HG03565 (cell line): ENCODE results near the gene WWOX.
A peak's percentile ranks its signal among the peaks of the same experiment; 100 is the strongest.

Experiments used
- ATAC-seq: cut with Tn5 transposase; IDR thresholded peaks from one replicate; pipeline ENCODE4 v1.9.1; 2021; ENCODE audit warnings: mild to moderate bottlenecking, moderate library complexity; ENCODE audit not compliant: unreplicated experiment

WWOX gene

DNA sequence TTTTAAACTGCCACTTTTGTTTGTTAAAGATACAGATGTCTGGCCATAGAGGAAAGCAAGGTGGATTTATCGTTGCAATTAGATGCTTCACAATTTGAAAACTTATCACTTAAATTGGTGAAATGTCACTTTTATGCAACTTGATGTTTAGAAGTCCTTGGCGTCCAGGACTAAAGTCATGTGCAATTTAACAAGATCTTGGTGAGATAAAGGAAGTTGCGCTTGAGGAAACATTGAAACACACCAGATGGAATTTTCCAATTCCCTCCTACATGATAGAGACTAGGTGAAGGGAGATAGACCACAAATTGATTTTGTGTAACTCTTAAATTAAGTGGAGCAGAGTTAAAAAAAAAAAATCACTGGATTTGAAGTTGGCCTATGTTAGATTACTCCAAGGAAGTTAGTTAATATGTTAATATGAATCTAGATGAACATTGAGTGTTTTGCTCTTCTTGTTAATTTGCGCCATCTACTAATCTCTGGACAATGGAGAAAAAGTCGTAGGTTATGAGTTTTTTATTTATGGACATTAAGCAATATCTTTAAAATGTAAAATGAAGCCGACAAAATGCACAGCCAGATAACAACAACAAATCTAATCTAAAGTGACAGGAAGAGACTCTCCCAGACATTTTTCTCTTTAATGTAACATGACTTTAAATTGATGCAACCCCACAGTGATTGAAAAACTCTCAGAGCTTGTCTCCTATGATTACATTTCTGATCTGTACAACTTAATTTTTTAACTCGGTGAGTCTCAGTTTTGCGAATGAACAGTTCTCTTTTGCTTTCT is 119.6 kb downstream of the WWOX start:
- ATAC-seq = no peak

- no peak for ATAC-seq
Observed at GRCh38 chr16:78220571-78220970, 121.1 kb downstream of the WWOX start.

- no peak for ATAC-seq
Observed at GRCh38 chr16:78221892-78222291, 122.4 kb downstream of the WWOX start.

- no peak for ATAC-seq
Observed at GRCh38 chr16:78224342-78224741, 124.9 kb downstream of the WWOX start.

DNA sequence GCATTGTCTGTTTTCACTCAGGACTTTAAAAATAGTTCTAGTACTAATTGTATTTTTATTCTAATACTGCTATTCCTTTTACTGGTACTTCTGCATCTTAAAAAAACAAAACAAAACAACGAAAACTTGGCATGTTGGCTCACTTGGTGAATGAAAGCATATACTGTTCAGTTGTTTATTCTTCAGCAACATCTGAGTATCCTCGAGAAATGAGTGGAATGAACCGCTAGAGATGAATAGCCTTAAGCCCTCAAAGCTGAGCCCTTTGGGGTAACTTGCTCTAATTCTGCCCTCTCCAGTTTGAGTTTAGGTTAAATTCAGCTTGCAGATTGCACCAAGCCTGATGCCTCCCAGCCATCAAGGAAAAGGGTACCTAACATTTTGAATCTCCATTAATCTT is 126.5 kb downstream of the WWOX start:
- ATAC-seq = no peak

DNA sequence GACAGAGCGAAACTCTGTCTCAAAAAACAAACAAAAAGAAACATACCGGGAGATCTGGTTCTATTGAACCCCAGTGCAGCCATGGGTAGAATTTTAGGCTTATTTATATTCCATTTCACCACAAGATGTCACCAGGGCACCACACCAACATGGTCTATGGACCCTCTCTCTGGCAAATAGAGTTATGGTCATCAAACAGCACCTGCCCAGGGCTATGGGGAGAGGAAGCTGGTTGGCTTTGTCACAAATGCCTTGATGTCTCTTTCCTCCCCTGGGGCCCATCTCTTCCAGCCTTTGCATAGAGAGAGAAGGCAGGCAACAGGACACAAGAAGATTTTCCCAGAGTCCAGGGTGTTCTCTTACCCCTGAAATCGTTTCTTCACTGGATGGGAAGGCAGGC is 128.4 kb downstream of the WWOX start:
- no peak for ATAC-seq

- ATAC-seq = no peak
Observed at GRCh38 chr16:78228704-78229103, 129.2 kb downstream of the WWOX start.

GRCh38 chr16:78230832-78231231 is 131.4 kb downstream of the WWOX start:
- ATAC-seq = no peak

DNA sequence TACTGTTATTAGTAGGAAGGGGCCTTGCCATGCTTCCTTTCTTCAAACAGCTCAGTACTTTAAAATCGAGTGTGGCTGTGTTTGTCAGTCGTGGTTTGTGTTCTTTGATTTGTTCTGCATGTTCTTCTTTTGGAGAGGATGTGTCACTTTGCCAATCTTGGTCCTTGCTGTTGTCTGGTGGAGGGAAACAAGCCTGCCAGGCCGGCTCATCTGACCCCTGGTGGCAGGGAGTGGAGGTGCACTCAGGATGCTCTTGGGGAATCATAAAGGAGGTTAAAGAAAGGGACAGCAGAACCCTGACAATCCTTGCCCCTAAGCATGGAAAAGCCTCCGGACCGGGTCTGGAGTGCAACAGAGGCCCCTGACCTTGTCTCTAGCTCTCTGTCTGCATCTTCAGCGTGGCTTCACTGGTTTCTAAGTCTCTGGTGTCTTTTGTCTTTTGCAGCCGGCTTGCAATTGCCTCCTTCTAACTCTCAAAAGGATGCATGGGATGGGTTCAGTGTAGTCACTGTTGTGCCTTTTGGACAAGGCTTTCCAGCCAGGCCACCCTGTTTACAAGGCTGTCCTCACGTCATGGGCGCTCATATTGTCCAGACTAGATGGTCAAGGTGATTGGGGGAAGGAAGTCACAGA is 135.8 kb downstream of the WWOX start:
- peak; percentile 81 for ATAC-seq

DNA sequence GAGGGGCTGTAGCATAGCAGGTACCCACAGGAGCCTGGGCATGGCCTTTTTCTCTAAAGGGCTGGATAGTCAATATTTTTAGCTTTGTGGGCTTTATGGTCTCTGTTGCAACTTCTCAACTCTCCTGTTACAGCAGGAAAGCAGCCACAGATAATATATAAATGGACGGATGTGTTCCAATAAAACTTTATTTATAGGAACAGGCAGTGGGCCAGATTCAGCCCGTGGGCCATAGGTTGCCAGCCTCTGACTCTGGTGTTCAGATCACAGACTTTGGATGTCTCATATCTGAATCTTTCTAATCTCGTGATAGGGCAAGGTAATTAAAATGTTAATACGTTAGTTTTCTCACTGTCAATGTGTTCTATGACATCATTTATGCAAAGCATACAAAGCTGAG is 136.4 kb downstream of the WWOX start:
- ATAC-seq = no peak

DNA sequence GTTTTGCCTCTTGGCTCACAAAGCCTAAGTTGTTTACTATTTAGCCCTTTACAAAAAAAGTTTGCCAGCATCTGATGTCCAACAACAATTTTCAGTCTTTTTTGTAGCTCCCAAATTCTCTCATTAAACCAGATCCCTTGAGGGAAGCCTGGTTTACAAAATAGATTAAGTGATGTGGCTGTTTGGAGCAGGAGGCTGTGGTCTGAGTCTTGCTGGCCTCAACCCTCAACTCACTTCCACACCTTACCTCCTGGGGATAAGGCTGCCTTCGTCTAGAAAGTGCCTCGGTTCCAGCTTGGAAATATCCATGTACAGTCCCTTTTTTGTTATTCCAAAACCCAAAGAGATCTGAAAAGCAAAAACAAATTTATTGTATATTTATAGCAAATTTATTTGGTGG is 138.4 kb downstream of the WWOX start:
- ATAC-seq = no peak

- ATAC-seq = no peak
Observed at GRCh38 chr16:78240459-78241222, 141.2 kb downstream of the WWOX start.

DNA sequence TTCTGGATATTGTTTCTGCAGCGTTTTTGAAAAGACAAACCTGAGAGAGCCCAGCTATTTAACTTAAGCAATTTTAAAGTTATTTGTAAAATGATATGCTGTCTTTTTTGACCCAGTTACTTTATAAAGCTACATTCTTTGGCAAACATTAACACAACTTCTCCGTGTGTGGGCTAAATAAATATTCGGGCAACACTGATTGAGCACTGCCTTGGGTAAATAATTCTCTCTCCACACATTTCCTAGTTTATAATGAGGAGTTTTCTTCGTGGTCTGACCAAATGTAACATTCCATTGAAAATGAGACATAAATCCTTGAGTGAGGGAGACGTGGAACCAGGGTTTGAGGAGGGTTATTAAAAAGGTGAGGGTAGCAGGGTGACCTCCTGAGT is 142.8 kb downstream of the WWOX start:
- ATAC-seq = no peak

DNA sequence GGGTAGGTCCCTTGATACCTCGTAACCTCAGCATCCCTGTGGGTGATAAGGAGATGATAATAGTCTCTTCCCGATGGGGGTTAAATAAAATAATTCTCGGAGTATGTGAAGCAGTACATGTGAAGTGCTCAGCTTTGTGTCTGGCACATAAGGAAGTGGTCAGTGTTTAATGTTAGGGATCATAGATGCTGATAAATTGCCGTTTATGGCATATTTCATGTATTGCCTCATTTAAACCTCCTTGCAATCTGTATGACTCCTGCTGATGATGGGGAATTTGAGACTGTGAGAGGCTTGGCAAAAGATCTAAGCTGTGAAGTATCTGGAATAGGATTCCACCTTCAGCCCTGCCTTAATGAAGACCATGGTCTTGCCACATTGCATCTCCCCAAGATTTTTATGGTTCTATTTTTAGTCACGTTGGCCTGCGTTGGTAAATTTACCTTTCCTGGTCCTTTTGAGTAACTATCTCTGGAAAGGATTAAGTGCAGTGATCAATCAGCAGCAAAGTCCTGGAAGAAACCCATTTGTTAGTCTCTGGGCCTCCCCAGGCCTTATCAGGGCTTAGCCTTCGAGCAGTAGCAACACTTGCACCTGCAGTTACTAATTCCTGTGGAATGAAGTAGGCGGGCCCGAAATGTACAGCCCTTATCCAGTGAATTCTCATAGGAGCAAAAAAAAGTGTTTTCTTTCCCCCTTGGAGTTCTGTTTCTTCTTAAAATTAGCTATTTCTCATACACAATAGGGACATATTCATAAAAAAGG is 144.9 kb downstream of the WWOX start:
- no peak for ATAC-seq

- ATAC-seq = no peak
Observed at GRCh38 chr16:78246559-78246958, 147.1 kb downstream of the WWOX start.

DNA sequence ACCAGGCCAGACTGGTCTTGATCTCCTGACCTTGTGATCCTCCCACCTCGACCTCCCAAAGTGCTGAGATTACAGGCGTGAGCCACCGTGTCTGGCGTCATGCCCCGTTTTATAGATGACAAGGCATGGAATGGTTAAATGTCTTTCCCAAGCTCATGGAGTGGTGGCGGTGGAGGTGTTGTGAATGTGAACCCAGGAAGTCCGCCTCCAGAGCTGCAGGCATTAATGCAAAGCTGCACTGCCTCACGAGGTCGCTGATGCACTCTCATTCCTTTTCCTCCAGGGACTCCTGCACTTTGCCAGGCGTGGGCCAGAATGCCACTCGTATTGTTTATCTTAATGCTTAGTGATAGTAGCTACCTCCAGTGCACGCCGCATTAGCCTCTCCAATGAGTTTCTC is 149.6 kb downstream of the WWOX start:
- no peak for ATAC-seq

- no peak for ATAC-seq
Observed at GRCh38 chr16:78249832-78250231, 150.4 kb downstream of the WWOX start.

DNA sequence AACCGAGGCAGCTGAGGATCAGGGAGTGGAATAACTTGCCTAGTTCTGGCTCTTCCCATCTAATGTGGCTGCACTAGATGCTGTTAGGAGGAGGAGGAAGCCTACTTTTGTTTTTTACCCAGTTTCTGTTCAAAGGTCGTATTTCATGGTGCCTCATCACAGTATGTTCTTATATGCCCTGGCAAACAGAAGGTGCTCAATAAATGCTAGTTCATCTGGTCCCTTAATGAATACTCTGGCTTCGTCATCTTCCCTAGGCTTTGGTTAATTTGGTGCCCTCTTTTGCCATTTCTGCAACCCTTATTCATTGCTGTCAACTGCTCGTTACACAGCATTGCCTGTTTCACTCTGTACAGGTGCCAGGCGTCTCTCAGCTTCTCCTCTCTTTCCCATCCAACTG is 151.7 kb downstream of the WWOX start:
- ATAC-seq = no peak

- ATAC-seq = no peak
Observed at GRCh38 chr16:78252757-78253156, 153.3 kb downstream of the WWOX start.

DNA sequence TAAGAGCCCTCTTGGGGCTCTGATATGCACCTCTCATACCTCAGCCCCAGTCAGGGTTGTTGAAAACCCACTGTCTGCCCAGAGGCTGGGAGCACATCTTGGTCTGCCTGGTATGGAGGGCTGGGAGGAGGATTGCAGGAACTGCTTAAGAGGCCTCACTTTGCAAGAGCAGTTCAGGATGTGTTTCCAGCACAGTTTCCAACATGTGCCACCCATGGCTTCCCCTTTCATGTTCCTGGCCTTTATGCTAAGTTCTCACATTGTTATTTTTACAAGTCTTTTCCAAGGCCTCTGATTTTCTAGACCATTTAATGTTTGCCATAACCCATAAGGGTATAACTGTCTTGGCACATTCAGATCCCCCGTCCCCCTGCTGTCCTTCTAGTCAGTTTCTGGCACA is 155.4 kb downstream of the WWOX start:
- no peak for ATAC-seq

GRCh38 chr16:78256686-78257375 is 157.4 kb downstream of the WWOX start:
- no peak for ATAC-seq
